T-helper 22 cell (primary cell): ENCODE results near the gene PTPRN2.
"Not testable (repeated sequence)": the region's sequence is repeated elsewhere in the genome, so short reads cannot be mapped to it uniquely, and the experiment has no call there.

Source experiments
- DNase-seq: peaks from one replicate; pipeline ENCODE4 v3.0.0-alpha.2; 2020; ENCODE audit warnings: low read depth

PTPRN2 gene

DNA sequence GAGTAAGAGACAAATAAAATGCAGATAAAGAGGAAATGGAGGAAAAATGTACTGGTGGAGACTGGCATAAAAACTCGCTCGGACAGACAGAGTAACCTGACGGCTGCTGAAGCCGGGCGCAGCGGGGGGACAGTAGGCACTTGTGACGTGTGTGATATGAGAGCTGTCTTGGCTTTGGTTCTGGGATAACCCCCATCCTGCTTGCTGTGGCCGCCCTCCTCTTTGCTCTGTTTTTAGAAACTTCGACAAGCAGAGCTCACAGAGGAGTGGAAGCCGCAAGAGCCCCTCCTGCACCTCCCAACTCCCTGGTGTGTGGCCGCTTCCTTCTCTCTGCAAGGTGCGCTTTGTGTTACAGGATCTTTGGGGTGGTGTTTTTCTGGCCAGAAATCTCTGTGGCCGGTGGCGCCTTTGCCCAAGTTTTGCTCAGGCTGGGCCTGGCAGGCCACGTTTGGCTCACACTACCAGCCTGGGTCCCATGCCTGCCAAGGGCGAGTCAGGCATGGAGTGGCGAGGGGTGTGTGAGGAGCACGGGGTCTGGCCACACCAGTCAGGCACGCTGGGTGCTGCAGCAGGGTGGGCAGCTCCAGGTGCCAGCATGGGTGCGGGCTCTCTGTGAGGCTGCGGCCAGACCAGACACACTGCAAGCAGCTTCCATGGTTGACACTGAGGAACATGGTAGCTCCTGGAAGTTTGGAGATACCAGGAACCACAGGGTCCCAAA, 982.8 kb downstream of the PTPRN2 start:
- no peak for DNase-seq

DNA sequence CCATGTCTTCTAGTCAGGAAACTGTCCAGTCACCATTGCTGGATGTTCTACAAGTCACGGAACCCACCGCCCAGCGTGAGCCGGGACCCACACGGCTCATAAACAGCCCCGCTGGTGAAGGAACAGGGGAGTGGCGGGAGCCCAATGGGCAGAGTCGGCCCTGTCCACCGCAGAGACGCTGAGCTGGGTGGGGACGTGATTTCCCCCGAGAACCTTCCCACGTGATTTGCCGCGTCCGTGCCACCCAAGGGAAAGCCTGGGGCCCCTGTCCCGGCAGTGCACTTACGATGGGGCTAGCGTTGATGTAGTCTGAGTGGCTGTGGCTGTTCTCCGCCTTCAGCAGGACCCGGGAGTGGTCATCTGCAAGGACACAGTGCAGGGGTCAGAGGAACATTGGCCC, 983.9 kb downstream of the PTPRN2 start:
- DNase-seq = no peak

DNA sequence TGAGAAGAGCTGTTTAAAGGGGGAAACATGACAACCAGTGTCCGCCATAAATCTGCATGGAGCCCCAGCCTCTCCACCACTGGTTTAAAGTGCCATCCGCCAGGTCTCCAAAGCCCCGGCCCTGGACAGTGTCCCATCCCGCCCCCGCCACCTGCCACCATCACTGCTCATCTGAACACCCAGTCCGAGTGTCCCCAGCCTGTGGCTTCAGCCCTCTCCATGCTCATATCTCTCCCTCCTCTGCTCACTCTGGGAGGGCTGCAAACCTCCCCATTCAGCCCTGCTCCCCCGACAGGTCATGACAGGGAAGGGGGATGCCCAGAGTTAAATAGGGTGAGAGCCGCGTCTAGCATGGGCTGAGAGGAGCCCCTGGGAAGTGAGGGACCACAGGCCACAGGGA, 984.6 kb downstream of the PTPRN2 start:
- no peak for DNase-seq

DNA sequence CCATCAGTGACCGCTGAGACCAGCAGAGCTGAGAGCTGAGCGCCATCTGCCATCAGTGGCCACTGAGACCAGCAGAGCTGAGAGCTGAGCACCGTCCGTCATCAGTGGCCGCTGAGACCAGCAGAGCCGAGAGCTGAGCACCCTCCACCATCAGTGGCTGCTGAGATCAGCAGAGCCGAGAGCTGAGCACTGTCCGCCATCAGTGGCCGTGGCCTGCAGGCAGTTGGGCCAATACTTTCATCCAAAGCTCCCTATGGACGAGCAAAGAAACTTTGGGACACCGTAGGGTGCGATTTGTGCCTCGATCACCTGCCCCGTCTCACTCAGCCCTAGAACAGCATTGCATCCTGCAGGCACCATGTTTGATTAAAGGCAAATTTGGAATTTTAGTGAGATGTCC, 985.0 kb downstream of the PTPRN2 start:
- no peak for DNase-seq

DNA sequence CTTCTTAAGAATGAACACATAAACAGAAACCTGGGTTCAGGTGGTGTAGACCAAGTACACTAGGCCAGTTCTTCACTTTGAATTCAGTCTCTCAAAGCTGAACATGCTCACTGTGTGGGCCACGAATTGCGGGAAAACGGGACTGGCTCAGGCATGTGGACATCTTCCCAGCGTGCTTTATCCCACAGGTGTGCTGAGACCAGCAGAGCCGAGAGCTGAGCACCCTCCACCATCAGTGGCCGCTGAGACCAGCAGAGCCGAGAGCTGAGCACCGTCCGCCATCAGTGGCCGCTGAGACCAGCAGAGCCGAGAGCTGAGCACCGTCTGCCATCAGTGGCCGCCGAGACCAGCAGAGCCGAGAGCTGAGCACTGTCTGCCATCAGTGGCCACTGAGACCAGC, 985.5 kb downstream of the PTPRN2 start:
- no peak for DNase-seq

DNA sequence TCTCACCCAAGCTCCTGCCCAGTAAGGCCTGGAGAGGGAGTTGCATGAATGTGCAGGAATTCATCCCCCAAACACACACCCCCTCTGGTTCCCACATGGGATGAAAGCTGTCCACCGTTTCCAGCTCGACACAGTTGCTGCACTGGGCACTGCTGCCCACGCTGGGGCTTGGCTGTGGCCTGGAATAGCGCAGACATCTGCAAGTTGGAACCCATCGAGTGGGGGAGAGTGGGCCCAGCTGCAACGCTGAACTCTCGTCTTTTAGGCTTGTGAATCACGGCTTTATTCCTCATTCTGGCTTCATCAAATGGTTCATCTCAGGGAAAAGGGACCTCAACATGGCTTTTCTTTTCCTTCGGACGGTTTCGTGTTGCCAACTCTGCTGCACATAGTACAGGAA, 986.1 kb downstream of the PTPRN2 start:
- no peak for DNase-seq

DNA sequence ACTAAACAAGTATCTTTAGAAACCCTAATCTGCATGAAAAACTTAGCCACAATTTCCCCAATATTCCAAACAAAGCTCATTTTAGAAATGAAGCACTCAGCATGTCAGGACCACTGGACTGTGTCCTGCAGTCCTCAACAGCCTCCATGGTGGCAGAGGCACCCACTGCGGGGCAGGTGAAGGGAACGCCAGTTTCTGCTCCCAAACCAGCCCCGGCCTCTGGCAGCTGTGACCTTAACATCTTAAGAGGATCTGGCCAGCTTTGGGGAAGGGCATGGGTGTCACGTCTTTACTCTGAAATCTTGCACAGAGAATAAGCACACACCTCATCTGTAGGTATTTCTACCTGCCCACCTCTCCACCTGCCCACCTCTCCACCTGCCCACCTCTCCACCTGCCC, 988.1 kb downstream of the PTPRN2 start:
- DNase-seq = no peak

DNA sequence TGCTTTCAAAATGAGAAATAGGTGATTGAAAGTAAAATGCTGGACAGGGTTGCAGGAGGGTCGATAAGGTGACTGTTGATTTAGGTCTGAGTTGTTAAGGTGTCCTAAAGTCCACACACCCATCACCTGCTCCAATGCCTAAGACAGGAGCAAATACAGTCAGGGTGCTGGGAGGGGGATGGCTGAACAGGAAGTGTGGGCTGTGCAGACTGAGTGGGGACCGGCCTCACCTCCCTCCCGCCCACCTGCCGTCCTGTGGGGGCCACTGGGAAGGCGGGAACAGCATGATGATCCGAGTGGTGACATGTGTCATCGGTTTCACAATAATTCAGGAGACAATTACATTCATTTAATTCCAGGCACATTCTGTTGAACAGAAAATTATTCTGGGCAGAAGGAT, 990.1 kb downstream of the PTPRN2 start:
- DNase-seq = no peak

DNA sequence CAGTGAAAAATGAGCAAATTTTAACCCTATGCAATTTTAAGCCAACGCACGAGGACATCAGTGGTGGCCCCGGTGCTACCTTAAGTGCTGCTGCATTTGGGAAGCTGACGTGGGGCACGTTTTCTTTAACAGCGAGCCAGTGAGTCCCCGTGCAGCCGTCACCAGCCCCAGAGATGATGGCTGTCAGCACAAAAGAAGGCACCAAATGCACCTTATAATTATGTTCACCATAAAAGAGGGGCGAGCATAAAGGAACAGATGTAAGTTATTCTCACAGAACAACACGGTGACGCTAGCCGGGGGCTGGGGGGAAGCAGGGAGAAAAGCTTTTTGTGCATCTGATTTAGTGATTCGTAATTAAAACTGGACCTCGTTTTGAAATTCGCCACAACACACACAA, 990.7 kb downstream of the PTPRN2 start:
- no peak for DNase-seq

DNA sequence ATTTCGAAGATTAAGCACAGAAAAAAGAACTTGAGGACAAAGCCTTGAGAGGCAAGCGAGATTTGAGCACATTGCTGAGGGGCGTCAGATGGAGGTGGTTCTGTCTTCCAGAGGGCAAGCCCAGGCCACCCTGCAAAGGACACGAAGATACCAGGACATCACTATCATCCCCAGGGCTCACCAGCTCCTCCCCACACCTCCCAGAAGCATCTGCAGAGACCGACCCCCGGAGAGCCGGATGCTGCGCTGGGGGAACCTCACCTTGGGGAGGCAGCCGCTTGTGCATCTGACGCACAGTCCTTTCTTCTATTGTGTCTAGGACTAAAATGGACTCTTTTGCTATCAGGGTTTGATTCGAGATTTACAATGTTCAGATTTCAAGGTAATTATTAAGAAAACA, 991.2 kb downstream of the PTPRN2 start:
- no peak for DNase-seq

DNA sequence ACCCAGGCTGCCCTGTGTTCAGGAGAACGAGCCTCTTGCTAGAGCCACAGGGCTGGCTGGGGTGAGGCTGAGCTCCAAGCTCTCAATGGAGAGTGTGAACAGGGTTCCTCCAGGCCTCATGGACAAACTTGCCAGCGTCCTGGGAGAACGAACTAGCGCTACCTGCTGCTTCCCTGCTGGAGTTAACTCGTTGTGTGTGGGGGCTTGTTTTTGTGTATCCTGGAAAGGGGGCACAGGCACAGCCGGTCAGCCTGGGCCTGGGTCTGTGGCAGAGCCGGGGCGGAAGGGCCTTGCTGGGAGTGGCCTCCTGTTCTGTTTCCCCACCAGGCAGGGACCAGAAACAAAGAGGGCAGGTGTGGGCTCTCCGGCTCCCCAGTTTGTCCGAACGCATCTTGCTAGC, 991.6 kb downstream of the PTPRN2 start:
- DNase-seq = no peak

DNA sequence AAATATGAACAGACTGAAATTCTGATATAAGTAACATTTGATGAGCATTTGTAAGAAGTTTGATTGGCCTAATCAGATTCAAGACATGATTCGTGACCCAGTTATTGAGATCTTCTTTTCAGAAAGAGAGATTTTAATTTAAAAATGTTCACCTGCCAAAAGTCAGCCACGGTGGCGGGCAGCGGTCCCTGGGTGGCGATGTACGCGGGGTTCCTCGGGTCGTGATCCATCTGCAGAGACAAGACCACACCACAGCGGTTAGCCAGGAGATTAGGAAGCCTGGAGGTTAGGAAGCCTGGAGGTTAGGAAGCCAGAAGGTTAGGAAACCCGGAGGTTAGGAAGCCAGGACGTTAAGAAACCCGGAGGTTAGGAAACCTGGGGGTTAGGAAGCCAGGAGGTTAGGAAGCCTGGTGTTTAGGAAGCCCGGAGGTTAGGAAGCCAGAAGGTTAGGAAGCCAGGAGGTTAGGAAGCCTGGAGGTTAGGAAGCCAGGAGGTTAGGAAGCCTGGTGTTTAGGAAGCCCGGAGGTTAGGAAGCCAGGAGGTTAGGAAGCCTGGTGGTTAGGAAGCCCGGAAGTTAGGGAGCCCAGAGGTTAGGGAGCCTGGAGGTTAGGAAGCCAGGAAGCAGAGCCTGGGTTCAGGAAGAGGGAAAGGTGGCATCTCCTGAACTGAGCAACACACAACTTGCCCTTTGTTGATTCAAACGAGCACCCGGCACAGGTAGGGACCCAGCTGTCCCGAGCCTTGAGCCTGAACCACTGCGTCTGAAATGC, 992.4 kb downstream of the PTPRN2 start:
- DNase-seq = no peak

DNA sequence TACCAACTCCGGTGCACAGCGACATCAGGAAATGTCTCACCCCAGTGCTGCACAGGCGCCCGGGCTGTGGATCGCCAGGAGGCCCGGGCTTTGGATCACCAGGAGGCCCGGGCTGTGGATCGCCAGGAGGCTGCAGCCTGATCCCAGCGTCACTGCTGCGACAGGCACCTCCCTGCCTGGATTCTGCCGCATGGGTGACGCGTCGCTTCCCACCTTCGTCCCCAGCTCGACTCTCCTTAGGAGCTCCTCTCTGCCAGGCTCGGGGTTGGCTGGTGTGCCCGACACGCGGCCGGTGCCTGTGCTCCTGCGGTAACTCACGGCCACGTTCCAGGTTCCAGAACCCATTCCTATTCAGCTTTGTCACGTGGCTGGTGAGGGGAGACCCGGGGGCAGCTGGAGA, 993.3 kb downstream of the PTPRN2 start:
- no peak for DNase-seq

DNA sequence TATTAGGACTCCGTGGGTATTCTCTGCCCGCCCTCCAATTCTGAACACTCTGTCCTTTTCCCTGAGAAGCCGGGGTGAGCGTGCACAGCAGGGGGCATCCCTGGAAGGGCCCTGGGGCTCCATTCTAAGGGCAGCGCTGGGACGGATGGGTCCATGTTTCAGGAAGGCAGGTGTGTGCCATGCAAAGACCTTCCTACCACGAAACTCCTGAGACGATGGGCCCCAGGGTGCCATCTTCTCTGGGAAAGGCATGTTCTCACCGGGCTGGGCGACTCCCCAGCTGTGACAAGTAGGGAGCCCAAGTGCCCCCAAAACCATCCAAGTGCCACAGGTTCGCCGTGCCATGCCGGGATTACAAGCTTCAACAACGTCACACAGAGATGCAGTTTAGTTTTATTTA, 994.1 kb downstream of the PTPRN2 start:
- no peak for DNase-seq

DNA sequence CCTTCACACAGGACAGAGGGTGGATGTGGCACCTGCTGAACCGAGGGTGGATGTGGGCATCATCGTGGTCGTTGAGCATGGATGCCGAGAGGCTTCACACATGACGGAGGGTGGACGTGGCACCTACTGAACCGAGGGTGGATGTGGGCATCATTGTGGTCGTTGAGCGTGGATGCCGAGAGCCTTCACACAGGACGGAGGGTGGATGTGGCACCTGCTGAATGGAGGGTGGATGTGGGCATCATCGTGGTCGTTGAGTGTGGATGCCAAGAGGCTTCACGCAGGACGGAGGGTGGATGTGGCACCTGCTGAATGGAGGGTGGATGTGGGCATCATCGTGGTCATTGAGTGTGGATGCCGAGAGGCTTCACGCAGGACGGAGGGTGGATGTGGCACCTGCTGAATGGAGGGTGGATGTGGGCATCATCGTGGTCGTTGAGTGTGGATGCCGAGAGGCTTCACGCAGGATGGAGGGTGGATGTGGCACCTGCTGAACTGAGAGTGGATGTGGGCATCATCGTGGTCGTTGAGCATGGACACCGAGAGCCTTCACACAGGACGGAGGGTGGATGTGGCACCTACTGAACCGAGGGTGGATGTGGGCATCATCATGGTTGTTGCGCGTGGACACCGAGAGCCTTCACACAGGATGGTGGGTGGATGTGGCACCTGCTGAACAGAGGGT, 994.8 kb downstream of the PTPRN2 start:
- DNase-seq = not testable (repeated sequence)

DNA sequence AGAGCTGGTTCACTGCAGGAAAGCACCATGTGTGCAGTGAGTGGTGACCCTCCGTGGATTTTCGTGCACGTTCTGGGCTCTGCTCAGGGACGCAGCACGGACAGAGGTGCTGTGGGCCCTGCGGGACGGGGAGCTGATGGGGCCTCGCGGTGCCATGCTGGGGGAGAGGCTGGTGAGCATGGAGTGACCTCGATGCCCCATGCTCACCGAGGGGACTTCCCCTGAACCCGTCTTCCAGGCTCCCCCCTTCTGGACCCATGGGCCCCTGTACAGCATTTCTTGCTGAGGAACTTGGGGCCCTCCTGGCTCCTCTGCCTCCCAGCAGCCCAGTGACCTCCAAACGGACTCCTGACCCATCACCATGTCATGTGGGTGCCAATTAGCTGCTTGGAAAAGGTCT, 997.1 kb downstream of the PTPRN2 start:
- DNase-seq = no peak

DNA sequence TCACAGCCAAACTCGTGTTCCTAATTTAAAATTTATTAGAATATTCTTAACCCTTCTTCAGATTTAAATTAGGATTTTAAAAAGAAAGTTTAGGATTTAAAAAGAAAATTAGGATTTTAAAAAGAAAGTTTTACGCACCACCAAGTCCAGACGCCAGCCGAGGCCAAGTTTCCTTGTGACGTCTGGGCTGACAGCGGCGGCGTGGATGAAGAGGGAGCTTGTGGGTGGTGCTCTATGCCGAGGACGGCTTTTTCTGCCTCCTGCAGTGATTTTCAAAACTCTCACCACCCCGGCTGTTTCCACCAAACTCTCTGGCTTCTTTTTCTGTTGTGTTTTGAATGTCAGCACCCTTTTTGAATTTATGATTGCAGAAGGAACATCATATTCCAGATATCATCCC, 997.9 kb downstream of the PTPRN2 start:
- no peak for DNase-seq

DNA sequence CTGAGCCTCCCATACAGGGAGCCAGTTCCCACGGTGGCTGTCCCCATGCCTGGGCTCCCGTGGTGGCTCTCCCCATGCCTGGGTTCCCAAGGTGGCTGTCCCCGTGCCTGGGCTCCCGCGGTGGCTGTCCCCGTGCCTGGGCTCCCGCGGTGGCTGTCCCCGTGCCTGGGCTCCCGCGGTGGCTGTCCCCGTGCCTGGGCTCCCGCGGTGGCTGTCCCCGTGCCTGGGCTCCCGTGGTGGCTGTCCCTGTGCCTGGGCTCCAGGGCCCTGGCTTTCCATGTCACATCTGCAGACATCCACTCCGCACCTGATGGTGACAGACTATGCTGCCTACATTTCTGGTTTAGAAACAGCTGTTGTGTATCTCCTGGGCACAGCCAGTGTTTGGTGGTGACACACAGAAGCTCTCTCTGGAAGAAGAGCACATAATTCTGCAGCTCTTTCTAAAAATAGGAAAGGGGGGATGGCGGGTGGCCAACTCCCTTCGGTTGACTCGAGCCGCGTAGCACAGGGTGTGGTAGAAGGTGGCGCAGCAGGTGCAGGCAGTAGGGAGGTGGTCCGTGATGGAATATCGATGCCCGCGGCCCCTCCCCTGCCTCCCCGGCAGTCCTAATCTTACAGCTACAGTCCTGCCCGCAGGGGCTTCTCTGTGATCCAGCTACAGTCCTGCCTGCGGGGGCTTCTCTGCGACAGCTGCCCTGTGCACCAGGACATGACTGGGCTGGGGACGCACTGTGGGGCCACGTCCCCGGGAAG, 999.6 kb downstream of the PTPRN2 start:
- DNase-seq = no peak

DNA sequence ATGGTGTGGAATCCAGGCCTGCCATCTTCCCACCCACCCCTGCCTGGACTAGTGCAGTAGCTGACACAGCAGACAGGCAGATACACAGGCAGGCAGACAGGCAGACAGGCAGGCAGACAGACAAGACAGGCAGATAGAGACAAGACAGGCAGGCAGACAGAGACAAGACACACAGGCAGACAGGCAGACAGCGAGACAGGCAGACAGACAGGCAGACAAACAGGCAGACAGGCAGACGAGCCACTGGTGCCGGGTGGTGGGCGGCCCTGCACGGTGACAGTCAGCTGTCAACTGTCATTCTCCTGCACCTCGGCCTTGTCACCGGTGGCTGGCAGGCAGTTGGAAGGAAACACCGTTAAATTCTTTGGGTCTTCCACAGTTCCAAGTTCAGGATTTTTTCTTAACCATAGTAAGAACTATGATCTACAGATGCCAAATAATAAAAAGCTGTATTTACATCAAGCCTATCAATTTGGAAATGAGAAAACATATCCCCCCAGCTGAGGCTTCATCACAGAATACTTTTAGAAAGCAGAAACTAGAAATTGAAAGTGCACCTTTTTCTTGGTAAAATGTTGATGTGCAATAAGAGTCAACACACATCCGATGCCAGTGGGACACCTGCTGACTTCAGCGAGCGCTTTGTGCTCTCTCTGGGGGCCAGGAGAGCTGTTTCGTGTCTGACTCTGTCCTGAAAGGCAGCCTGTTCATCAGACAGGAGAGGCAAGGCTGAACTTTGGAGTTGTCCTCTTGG, 1000.4 kb downstream of the PTPRN2 start:
- no peak for DNase-seq

DNA sequence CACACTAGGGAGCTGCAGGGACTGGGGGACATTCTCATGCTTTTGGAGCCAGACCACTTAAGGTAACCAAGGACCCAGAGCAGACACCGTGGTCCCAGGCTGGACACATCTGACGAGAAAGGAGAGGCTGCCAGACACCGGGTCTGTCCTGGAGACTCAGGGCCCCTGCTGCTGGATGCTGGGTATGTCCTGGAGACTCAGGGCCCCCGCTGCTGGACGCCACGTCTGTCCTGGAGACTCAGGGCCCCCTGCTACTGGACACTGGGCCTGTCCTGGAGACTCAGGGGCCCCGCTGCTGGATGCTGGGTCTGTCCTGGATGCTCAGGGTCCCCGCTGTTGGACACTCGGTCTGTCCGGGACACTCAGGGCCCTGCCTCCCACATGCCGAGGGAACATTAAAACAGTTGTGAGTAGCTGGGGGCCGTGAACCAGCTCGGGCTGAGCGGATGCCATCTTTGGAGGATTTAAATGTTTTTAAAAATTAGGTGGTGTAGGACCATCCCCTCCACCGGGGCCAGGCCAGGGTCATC, 1001.1 kb downstream of the PTPRN2 start:
- no peak for DNase-seq

DNA sequence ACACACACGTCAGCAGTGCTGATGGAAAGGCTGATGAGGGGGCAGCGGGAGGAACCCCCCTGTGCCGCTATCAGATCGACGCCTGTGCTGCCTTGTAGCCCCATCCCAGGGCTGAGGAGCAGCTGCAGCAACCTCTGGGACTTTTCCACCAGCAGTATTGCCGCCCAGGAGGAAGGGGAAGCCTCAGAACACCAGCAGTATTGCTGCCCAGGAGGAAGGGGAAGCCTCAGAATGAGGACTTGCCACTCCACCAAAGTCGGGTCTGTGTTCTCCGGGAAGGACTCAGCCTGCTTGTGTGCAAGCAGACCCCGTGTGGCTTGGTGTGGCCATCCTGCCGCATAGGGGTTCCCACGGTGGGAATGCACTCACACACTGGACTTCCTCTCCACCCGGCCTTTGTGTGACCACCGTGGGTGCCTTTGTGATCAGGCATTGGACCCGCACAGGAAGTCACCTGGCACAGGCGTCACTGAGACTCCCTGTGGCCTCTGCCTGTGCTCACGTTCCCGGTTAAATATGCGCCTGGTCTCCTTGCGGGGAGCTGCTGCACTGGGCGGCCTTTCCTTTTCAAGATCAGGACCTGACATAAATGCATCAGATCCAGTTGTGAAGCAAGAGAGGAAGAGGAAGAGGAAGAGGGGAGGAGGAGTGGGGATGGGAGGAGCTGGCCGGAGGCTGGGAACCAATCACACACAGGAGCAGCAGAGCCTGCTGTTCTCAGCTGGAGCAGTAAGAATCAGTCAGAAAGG, 1002.3 kb downstream of the PTPRN2 start:
- no peak for DNase-seq
